ENCODE data around the gene OR10G7.

Gene OR10G7

DNA sequence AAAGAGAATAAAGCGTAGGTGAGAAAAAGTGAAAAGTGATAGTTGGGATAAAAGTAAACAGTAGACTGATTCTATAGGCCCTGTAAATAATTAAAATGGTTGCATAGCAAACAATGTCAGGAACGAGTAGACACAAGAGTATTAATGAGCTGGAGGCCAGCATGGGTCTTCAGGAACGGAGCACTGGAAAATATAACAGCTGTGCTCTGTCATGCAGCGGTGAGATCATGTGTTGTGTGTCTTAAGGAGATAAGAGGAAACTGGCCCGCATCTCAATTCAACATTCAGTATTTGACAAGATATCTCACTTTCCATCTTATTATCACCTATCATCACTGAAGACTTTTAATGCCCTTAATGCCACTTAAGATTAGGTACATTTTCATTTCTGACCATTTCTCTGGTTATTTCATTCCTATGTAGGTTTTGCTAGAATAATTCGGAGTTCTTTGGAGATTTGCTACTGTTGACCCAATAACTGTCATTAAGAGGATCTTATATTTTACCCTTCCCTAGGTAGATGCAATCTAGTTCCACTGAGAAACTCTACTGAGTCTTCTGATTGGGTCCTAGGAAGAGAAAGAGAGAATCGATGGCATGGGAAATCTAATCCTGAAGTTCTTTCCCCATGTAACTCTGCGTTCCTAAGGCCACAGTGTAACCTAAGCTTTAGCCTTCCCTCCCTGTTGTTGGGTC, 38.7 kb upstream of the OR10G7 start:
- Histone ChIP-seq H3K4me3 (no peak overlapping the region), H3K27ac (no peak overlapping the region)
- TF ChIP-seq, protein P1, sequence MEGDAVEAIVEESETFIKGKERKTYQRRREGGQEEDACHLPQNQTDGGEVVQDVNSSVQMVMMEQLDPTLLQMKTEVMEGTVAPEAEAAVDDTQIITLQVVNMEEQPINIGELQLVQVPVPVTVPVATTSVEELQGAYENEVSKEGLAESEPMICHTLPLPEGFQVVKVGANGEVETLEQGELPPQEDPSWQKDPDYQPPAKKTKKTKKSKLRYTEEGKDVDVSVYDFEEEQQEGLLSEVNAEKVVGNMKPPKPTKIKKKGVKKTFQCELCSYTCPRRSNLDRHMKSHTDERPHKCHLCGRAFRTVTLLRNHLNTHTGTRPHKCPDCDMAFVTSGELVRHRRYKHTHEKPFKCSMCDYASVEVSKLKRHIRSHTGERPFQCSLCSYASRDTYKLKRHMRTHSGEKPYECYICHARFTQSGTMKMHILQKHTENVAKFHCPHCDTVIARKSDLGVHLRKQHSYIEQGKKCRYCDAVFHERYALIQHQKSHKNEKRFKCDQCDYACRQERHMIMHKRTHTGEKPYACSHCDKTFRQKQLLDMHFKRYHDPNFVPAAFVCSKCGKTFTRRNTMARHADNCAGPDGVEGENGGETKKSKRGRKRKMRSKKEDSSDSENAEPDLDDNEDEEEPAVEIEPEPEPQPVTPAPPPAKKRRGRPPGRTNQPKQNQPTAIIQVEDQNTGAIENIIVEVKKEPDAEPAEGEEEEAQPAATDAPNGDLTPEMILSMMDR (IDR thresholded peaks at IDR 0.05) = no peak
- no peak for DNase-seq (ENCODE audit: low spot score)

DNA sequence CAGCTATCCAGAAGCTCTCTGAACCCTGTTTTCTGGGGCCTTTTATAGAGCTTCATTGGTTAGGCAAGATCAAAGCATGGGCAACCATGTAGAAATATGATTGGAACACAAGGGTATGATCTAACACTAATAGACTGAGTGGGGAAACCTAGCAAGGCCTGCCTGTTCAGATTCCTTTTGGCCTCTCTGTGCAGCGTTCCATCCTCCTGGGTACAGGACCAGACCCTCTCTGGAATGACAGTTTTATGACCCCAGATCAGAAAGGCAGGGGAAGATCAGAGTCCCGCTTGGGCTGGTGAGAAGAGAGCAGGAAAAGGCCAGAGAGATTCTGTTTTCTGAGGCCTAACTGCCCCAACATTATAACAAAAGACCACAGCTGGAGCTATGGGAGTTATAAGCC, 37.5 kb upstream of the OR10G7 start:
- TF ChIP-seq, protein P1 (IDR thresholded peaks at IDR 0.05) = no peak

DNA sequence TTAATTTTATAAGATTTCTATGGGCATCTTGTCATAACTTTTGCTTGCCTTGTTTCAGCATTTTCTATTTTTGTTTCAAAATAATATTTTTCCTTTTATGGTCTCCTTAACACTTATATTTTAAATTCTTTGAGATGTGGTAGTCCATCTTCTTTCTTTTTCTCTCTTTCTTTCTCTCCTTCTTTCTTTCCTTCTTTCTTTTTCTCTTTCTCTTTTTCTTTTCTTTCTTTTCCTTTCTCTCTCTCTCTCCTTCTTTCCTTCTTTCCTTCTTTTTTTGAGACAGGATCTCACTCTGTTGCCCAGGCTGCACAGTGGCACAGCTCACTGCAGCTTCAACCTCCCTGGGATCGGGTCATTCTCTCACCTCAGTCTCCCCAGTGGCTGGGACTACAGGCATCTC, 36.1 kb upstream of the OR10G7 start:
- Histone ChIP-seq H3K4me3 (no peak overlapping the region), H3K27ac (no peak overlapping the region)
- DNase-seq (ENCODE audit: low spot score) = no peak
- TF ChIP-seq, protein P1 (IDR thresholded peaks at IDR 0.05) = no peak

More for the DNA sequence above, 37.5 kb upstream of the OR10G7 start:
- Histone ChIP-seq H3K4me3 (no peak overlapping the region), H3K27ac (no peak overlapping the region)
- no peak for DNase-seq (ENCODE audit: low spot score)

DNA sequence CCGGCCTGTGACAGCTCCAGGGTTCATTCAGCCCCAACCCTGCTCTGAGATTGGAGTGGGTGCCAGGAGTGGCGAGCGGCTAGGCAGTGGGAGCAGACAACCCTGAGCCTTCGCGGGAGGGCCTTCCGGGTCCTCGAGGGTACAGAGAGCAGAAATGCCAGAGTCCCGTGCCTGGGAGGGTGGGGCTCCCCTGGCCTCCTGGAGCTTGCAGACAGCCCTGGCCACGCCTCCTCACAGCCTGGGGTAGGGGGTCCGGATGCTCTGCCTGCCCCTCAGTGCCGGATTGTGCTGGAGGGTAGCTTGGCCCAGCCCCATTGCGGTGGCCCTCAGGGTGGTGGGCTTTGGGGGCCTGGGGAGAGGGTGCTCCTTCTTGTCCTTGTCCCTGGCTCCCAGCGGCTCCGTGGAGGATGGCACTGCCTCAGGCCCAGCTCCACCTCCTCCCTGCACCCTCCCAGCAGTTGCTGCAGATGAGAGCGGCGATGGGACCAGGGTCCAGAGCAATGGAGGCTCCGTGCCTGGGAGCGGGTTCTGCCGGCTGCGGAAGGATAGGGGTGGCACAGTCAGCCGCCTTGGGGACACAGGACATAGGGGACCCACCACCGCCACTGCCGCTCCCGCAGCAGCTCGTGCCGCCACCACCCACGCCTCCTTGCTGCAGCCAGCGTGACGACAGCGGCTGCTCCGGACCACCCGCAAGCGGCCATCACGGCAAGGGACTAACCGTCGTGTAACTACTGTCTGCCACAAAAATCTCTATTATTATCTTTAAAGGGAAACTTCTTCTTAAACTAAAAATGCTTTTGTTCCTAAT, 34.9 kb upstream of the OR10G7 start:
- DNase-seq (ENCODE audit: low spot score) = no peak
- Histone ChIP-seq H3K27ac (no peak overlapping the region), H3K4me3 (peak overlapping the region; percentile 71)
- TF ChIP-seq, protein P1 (IDR thresholded peaks at IDR 0.05) = no peak

DNA sequence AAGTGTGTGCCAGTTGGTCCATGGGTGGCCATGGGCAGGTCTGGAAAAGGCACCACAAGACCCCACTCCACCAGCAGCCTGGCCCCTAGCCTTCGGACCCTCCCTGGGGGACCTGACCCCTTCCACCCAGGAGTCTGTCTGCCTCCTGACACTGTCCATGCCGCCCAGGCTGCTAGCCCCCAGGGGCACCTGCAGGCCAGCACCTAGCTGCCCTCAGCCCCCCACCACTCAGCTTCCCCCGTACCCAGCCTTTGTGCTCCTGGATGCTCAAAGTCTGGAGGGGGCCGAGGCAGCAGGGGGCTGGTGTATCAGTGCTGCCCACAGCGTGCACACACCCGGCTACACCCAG, 34.3 kb upstream of the OR10G7 start:
- peak overlapping the region; percentile 71 for H3K4me3 ChIP-seq
- H3K27ac ChIP-seq = no peak overlapping the region
- DNase-seq (ENCODE audit: low spot score) = no peak
- TF ChIP-seq, protein P1 (IDR thresholded peaks at IDR 0.05) = no peak

DNA sequence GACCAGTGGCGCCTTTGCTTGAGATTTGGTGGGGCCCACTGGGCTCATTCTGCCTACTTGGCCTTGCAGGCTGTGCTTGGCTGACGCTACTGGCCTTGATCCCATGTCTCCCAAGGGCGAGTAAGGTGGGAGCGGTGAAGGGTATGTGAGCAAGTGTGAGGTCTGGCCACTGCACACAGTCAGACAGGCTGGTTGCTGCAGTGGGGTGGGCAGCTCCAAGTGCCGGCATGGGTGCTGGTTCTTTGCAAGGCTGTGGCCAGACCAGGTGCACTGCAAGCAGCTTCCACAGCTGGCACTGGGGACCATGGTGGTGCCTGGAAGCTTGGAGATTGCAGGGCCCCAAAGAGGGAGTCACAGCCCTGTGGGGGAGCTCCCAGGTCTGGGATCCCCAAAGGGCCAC, 33.4 kb upstream of the OR10G7 start:
- TF ChIP-seq, protein P1 (IDR thresholded peaks at IDR 0.05) = no peak
- Histone ChIP-seq H3K27ac (no peak overlapping the region), H3K4me3 (no peak overlapping the region)
- no peak for DNase-seq (ENCODE audit: low spot score)

DNA sequence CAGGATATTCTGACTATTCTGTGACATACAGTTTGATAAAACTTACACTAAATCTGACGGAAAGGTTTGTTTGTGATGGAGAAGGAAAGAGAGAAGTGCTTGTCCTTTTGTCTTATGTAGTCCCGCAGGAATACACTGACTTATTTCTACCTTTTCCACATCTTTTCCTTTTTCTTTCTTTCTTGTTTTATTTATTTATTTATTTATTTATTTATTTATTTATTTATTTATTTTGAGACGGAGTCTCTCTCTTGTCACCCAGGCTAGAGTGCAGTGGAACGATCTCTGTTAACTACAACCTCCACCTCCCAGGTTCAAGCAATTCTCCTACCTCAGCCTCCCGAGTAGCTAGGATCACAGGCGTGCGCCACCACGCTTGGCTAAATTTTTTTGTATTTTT, 31.0 kb upstream of the OR10G7 start:
- no peak overlapping the region for H3K4me3 ChIP-seq
- no peak for DNase-seq (ENCODE audit: low spot score)
- no peak overlapping the region for H3K27ac ChIP-seq
- TF ChIP-seq, protein P1 (IDR thresholded peaks at IDR 0.05) = no peak

Data from coronary artery (tissue), 2 donors.